ENCODE results near the gene LRCH4. TPM values are rescaled to one million over a fixed set of nuclear protein-coding genes. Genes with fewer than 3 reads are reported as not detected.

LRCH4 gene
- total and polyA plus RNA-seq, 2 of the 13 experiments (the other 11 are each of a cell fraction or from before 2014, with no cell fraction given): 7.0 to 9.3 TPM

DNA sequence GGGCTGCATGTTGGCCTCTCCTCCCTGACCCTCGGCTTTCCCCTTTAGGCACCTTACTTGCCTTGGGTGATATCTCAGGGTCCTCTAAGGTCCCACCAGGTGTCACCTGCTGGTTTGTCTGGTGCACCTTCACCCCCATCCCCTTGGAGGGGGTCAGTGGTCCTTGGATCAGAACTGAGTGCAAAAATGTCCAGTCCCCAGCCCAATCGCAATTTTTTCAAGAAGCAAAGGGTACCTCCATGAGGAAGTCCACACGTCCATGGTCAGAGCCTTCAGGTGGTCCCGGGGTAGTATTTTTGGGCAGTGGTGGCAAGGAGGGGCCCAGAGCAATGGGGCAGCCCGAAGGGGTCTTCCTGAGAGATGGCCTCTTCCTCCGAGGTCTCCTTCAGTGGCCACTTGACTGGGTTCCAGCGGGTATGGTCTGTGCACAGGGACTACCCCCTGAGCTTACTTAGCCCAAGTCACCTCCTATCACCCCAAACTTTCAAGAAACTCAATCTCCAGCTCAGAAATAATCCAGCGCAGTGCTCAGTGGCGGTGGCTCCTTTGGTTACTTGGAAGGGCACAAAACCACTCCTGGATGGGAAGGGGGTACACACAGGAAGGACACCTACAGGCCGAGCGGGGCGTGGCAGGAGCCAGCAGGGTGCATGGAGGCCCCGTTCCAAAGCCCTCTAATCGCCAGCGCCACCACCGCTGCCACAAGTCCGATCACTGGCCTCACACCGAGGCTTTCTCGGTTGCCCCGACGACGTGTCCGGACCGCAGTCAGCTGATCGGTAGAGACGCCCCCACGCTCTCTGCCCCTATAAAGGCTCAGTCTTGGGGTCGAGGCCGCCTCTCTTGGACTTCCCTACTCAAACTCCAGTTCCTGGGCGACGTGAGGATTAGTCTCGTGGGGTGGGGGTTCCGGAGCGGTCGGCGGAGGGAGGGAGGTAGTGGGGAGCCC is 16.8 kb downstream of the LRCH4 start (continued):
- TF ChIP-seq HNF4A (CRISPR knock-in tag; IDR thresholded peaks at IDR 0.05) (no peak), ZNF878 (CRISPR knock-in tag; IDR thresholded peaks at IDR 0.05) (no peak)

DNA sequence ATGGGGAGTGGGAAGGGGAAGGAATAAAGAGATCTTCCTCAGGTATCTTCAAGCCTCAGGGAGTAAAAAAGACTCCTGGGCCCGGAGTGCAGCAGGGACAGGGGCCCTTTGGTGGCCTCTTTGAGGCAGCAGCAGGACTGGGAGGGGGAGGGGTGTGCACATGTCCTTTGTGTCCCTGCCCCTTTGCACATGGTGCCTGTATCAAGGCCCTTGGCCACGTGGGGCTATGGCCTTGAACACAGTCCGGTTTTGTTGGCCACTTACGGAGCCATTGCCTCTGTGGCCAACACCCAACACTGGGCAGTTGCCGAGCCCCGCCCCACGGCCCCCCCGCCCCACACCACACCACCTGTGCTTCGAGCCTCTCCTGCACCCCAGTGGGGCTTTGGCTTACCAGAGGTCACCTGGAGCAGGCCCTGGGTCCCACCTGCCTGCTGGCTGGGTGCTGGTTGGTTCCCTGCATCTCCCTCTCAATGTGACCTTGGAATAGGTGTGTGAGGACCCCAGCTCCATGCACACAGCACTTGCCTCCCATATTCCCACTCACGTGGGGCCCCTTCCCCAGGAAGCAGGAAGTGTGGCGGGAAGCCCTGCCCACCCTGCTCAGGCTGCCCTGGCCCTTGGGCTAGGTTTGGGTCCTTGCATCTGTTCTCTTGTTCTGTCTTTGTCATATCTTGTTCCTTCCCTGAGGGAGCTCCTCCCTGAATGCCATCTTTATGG is 17.6 kb downstream of the LRCH4 start:
- POLR2A ChIA-PET: interaction anchor here (0.7 to 3.6 kb wide), 9 partner anchors 9 to 132 kb away, joined by 3 to 33 read pairs (median 8); partner anchors contain the start of genes AGFG2, FBXO24, GNB2 and LRCH4
- WGBS (ENCODE audit: low lambda C conversion rate): 20% methylated on average over 2 of the region's 11 CpGs
- Histone ChIP-seq H3K9ac (ENCODE audit: insufficient read depth, low read depth, low read length) (peak overlapping the region; percentile 73), H3K36me3 (replicated peaks in 1 of 2; ENCODE audit: control insufficient read depth in 1 of 2, insufficient read depth in 2 of 2, low read length in 2 of 2) (peaks cover 9 to 24% of the 10 kb centered on the region in 2 experiments), H3K27ac (ENCODE audit: extremely low read length, insufficient read depth, low read length) (peak overlapping the region; percentile 99), H3K4me3 (replicated peaks in 1 of 3; ENCODE audit: insufficient read depth in 1 of 3, low read depth in 2 of 3, low read length in 3 of 3) (peak overlapping the region in 1 of 3 experiments; percentile 47; a peak in 2 of 6 replicates), H3K27me3 (ENCODE audit: control insufficient read depth in 1 of 2, insufficient read depth in 2 of 2, low read length in 2 of 2) (no peaks in the 10 kb centered on the region), H4K20me1 (ENCODE audit: insufficient read depth, low read length) (peaks cover 14% of the 10 kb centered on the region; the same call in 1 of the 2 replicates), H3K4me2 (ENCODE audit: low read depth, low read length) (peak overlapping the region; percentile 78), H3K9me3 (ENCODE audit: low read length) (no peaks in the 10 kb centered on the region), H3K4me1 (ENCODE audit: insufficient read depth, low read length) (peaks cover 99% of the 10 kb centered on the region), H2AFZ (ENCODE audit: low read length) (no peak overlapping the region), H3K79me2 (ENCODE audit: insufficient read depth, low read length) (no peaks in the 10 kb centered on the region)
- ATAC-seq (peak; percentile 8), FAIRE-seq (peak; percentile 89), DNase-seq (ENCODE audit: low spot score) (peak; percentile 93)
- CTCF ChIA-PET (ENCODE audit: low intra/inter-chr PET ratio, low total read pairs): interaction anchor here (1.1 to 1.5 kb wide), 2 partner anchors 9 to 85 kb away, joined by 3 read pairs; partner anchors contain the start of gene NYAP1
- in situ Hi-C loops (cut with HindIII; ENCODE audit: extremely low pct_ligation_motif_present, low pct_unique_long_range_greater_than_20kb) (loop anchor here (5.0 kb wide), 1 partner anchor 81 kb away; no protein-coding TSS in a partner anchor), intact Hi-C loops (cut with micrococcal nuclease; ENCODE audit: unreplicated experiment) (no loop called here)
- no TSS peak for BruUV-seq (replicated peaks)
- peak; percentile 51; the same call in 1 of the 2 replicates for TF ChIP-seq PPARG (CRISPR knock-in tag; conservative IDR thresholded peaks at IDR 0.05)
- TF ChIP-seq U2AF1 (optimal IDR thresholded peaks at IDR 0.05; ENCODE audit: low read depth, low read length): no peak
- TF ChIP-seq, protein P1, sequence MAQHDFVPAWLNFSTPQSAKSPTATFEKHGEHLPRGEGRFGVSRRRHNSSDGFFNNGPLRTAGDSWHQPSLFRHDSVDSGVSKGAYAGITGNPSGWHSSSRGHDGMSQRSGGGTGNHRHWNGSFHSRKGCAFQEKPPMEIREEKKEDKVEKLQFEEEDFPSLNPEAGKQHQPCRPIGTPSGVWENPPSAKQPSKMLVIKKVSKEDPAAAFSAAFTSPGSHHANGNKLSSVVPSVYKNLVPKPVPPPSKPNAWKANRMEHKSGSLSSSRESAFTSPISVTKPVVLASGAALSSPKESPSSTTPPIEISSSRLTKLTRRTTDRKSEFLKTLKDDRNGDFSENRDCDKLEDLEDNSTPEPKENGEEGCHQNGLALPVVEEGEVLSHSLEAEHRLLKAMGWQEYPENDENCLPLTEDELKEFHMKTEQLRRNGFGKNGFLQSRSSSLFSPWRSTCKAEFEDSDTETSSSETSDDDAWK (CRISPR knock-in tag; IDR thresholded peaks at IDR 0.05): no peak
- TF ChIP-seq, protein P2, sequence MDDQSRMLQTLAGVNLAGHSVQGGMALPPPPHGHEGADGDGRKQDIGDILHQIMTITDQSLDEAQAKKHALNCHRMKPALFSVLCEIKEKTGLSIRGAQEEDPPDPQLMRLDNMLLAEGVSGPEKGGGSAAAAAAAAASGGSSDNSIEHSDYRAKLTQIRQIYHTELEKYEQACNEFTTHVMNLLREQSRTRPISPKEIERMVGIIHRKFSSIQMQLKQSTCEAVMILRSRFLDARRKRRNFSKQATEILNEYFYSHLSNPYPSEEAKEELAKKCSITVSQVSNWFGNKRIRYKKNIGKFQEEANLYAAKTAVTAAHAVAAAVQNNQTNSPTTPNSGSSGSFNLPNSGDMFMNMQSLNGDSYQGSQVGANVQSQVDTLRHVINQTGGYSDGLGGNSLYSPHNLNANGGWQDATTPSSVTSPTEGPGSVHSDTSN (CRISPR knock-in tag; IDR thresholded peaks at IDR 0.05; ENCODE audit: borderline replicate concordance): no peak
- TF ChIP-seq JUND (CRISPR knock-in tag; IDR thresholded peaks at IDR 0.05): no peak
- TF ChIP-seq FOXK1 (CRISPR knock-in tag; IDR thresholded peaks at IDR 0.05; ENCODE audit: borderline replicate concordance, low read depth): peak; percentile 80; the same call in 1 of the 2 replicates
- TF ChIP-seq ZNF839 (CRISPR knock-in tag; IDR thresholded peaks at IDR 0.05; ENCODE audit: borderline replicate concordance): 0 out of 2 replicates have a peak, but pooled peaks have one; percentile 19
- TF ChIP-seq HDAC2 (CRISPR knock-in tag; IDR thresholded peaks at IDR 0.05): peak; percentile 61
- TF ChIP-seq ZNF780A (CRISPR knock-in tag; IDR thresholded peaks at IDR 0.05): no peak
- no peak; the same call in 1 of the 2 replicates for TF ChIP-seq DNMT1 (CRISPR knock-in tag; IDR thresholded peaks at IDR 0.05)
- no peak for TF ChIP-seq ZKSCAN1 (IDR thresholded peaks at IDR 0.05; ENCODE audit: low read length)
- peak; percentile 87 for TF ChIP-seq GTF3A (CRISPR knock-in tag; conservative IDR thresholded peaks at IDR 0.05)
- TF ChIP-seq YY1 (IDR thresholded peaks at IDR 0.05; ENCODE audit: insufficient read depth, insufficient replicate concordance, low read depth, low read length): peak; percentile 58
- TF ChIP-seq KDM5B (CRISPR knock-in tag; IDR thresholded peaks at IDR 0.05; ENCODE audit: borderline replicate concordance): peak; percentile 68; the same call in 1 of the 2 replicates

All from HepG2 (cell line).